SK-N-SH (cell line): Measurements from ENCODE around the gene ARHGAP5. TPM values are rescaled to one million over a fixed set of nuclear protein-coding genes. Genes with fewer than 3 reads are reported as not detected.

Experiments
- CTCF ChIA-PET: fragments of 300-600, 350-600 bp; formaldehyde crosslinking; extraction: SDS; loops from one replicate; lab custom pipeline; 2021; lab: Yijun Ruan, JAX
- POLR2A ChIA-PET: fragments of 350-600 bp; sonication (Branson Sonifier 250); formaldehyde crosslinking; extraction: SDS; loops from one replicate; lab custom pipeline; 2020; ENCODE audit warnings: antibody characterized with exemption, inconsistent platforms; lab: Yijun Ruan, JAX
- DNase-seq: peaks from one replicate; pipeline ENCODE4 v3.0.0; 2012
- H2AFZ ChIP-seq: fragments of 200-600 bp; sonication (generic); 2 replicates; pipeline ENCODE4 v1.8.1; 2016; ENCODE audit warnings: antibody characterized with exemption, mild to moderate bottlenecking, low read depth
- H3F3A ChIP-seq: fragments of 200-600 bp; sonication (generic); replicated peaks from 2 replicates; pipeline ENCODE3; 2016; ENCODE audit warnings: antibody characterized with exemption, mild to moderate bottlenecking; ENCODE audit not compliant: insufficient read depth
- H3K27ac ChIP-seq, 2 experiments: fragments of 200-500 bp in 1 of 2; fragments of 200-600 bp in 1 of 2; sonication (Bioruptor generic) in 1 of 2; sonication (generic), shearing (Covaris generic) in 1 of 2; 2 replicates each; pipeline versions ENCODE4 v1.5.1 to v1.6.1; 2014 to 2016; ENCODE audit warnings: low read depth in 2 of 2, inconsistent platforms in 1 of 2, low read length in 1 of 2, mild to moderate bottlenecking in 1 of 2, mixed read lengths in 1 of 2
- H3K27me3 ChIP-seq: fragments of 200-600 bp; sonication (generic), shearing (Covaris generic); 2 replicates; pipeline ENCODE4 v1.6.1; 2016; ENCODE audit warnings: mixed run types; ENCODE audit not compliant: insufficient read depth
- H3K36me3 ChIP-seq, 2 experiments: fragments of 200-500 bp in 1 of 2; fragments of 200-600 bp in 1 of 2; sonication (Bioruptor generic) in 1 of 2; sonication (generic) in 1 of 2; replicated peaks in 1 of 2; 2 replicates each; pipeline versions ENCODE3 to v1.5.1; 2014 to 2016; ENCODE audit warnings: low read length in 1 of 2, mild to moderate bottlenecking in 1 of 2; ENCODE audit not compliant: insufficient read depth in 2 of 2, control insufficient read depth in 1 of 2
- H3K4me1 ChIP-seq, 2 experiments: fragments of 200-500 bp in 1 of 2; fragments of 200-600 bp in 1 of 2; sonication (Bioruptor generic) in 1 of 2; sonication (generic), shearing (Covaris generic) in 1 of 2; 2 replicates each; pipeline versions ENCODE4 v1.5.1 to v1.6.1; 2014 to 2016; ENCODE audit warnings: low read depth in 1 of 2, low read length in 1 of 2, mixed run types in 1 of 2; ENCODE audit not compliant: insufficient read depth in 2 of 2, control insufficient read depth in 1 of 2
- H3K4me2 ChIP-seq: fragments of 200-600 bp; sonication (generic), shearing (Covaris generic); 2 replicates; pipeline ENCODE4 v1.6.1; 2017; ENCODE audit warnings: mixed run types
- H3K4me3 ChIP-seq, 2 experiments: fragments of 200-500 bp in 1 of 2; fragments of 200-600 bp in 1 of 2; sonication (Bioruptor generic) in 1 of 2; sonication (generic), shearing (Covaris generic) in 1 of 2; 2 replicates each; pipeline versions ENCODE4 v1.5.1 to v1.8.1; 2014 to 2016; ENCODE audit warnings: low read depth in 2 of 2, inconsistent platforms in 1 of 2, low read length in 1 of 2, mild to moderate bottlenecking in 1 of 2, mixed read lengths in 1 of 2, moderate library complexity in 1 of 2
- H3K79me2 ChIP-seq: fragments of 200-600 bp; sonication (generic); 2 replicates; pipeline ENCODE4 v1.8.1; 2017; ENCODE audit warnings: mild to moderate bottlenecking; ENCODE audit not compliant: insufficient read depth
- H3K9ac ChIP-seq: fragments of 200-600 bp; sonication (generic); 2 replicates; pipeline ENCODE4 v1.6.1; 2017; ENCODE audit warnings: mixed run types
- H3K9me2 ChIP-seq: fragments of 200-600 bp; sonication (generic); 2 replicates; pipeline ENCODE4 v1.6.1; 2017; ENCODE audit warnings: mixed run types
- H3K9me3 ChIP-seq: fragments of 200-600 bp; sonication (generic); 2 replicates; pipeline ENCODE4 v1.6.1; 2017; ENCODE audit warnings: mixed run types, mild to moderate bottlenecking, moderate library complexity
- H4K20me1 ChIP-seq: fragments of 200-600 bp; sonication (generic); 2 replicates; pipeline ENCODE4 v1.6.1; 2017; ENCODE audit warnings: mild to moderate bottlenecking, mixed run types; ENCODE audit not compliant: insufficient read depth
- CHD2 ChIP-seq: fragments of 150-350 bp; IDR thresholded peaks from 2 replicates; pipeline ENCODE4 v1.6.1; 2018; ENCODE audit warnings: low read length; ENCODE audit not compliant: partially characterized antibody
- CTCF ChIP-seq: fragments of 200-600 bp; sonication (generic); IDR thresholded peaks from 2 replicates; pipeline ENCODE4 v1.6.1; 2017; ENCODE audit warnings: antibody characterized with exemption, mild to moderate bottlenecking, moderate library complexity
- EZH2phosphoT487 ChIP-seq: fragments of 200-600 bp; sonication (generic); IDR thresholded peaks from 2 replicates; pipeline ENCODE4 v1.6.1; 2017; ENCODE audit warnings: low read depth, mixed run types, mild to moderate bottlenecking, antibody characterized with exemption, moderate library complexity, borderline replicate concordance
- FOXJ3 ChIP-seq: sonication (generic); formaldehyde crosslinking; IDR thresholded peaks from 2 replicates; pipeline ENCODE4 v1.5.1; 2020; ENCODE audit warnings: mild to moderate bottlenecking, missing genetic modification reagents
- FOXM1 ChIP-seq: IDR thresholded peaks from 2 replicates; pipeline ENCODE4 v1.4.0; 2012; ENCODE audit warnings: low read depth, mild to moderate bottlenecking
- GATA2 ChIP-seq: sonication (generic); formaldehyde crosslinking; IDR thresholded peaks from 2 replicates; pipeline ENCODE4 v1.5.0; 2020; ENCODE audit warnings: mild to moderate bottlenecking, missing genetic modification reagents
- IRF3 ChIP-seq: fragments of 150-350 bp; IDR thresholded peaks from 2 replicates; pipeline ENCODE4 v1.6.1; 2016; ENCODE audit warnings: mild to moderate bottlenecking, low read depth, low read length
- MAX ChIP-seq: IDR thresholded peaks from 2 replicates; pipeline ENCODE4 v1.4.0; 2012; ENCODE audit warnings: low read depth
- MEF2A ChIP-seq: IDR thresholded peaks from 2 replicates; pipeline ENCODE4 v1.4.0; 2012; ENCODE audit warnings: low read depth, borderline replicate concordance
- PBX3 ChIP-seq: IDR thresholded peaks from 2 replicates; pipeline ENCODE4; 2012
- POLR2AphosphoS5 ChIP-seq: IDR thresholded peaks from 2 replicates; pipeline ENCODE4 v1.6.1; 2012; ENCODE audit warnings: low read depth, low read length
- RCOR1 ChIP-seq: fragments of 150-350 bp; IDR thresholded peaks from 2 replicates; pipeline ENCODE4 v1.6.1; 2017; ENCODE audit warnings: antibody characterized with exemption, low read length
- REST ChIP-seq: IDR thresholded peaks from 2 replicates; pipeline ENCODE4 v1.6.1; 2012; ENCODE audit warnings: mild to moderate bottlenecking, low read depth, low read length, moderate library complexity
- RFX5 ChIP-seq: IDR thresholded peaks from 2 replicates; pipeline ENCODE4 v1.6.1; 2012; ENCODE audit warnings: mild to moderate bottlenecking, improper control_type of control experiment, low read length
- SIN3A ChIP-seq: IDR thresholded peaks from 2 replicates; pipeline ENCODE4 v1.6.1; 2012; ENCODE audit warnings: low read depth, mild to moderate bottlenecking, low read length, moderate library complexity, borderline replicate concordance
- TAF1 ChIP-seq: IDR thresholded peaks from 2 replicates; pipeline ENCODE4 v1.6.1; 2012; ENCODE audit warnings: low read depth, mild to moderate bottlenecking, low read length, moderate library complexity, borderline replicate concordance
- TEAD4 ChIP-seq: IDR thresholded peaks from 2 replicates; pipeline ENCODE4 v1.4.0; 2012; ENCODE audit warnings: mild to moderate bottlenecking, borderline replicate concordance; ENCODE audit not compliant: insufficient read depth
- USF2 ChIP-seq: fragments of 150-350 bp; IDR thresholded peaks from 2 replicates; pipeline ENCODE4 v1.6.1; 2017; ENCODE audit warnings: antibody characterized with exemption, low read length, low read depth, borderline replicate concordance
- ZBTB33 ChIP-seq: IDR thresholded peaks from 2 replicates; pipeline ENCODE4 v1.4.0; 2012; ENCODE audit warnings: low read depth, borderline replicate concordance
- WGBS: methylation state at CpG from one replicate; pipeline ENCODE4 v1.1.6; 2017; ENCODE audit warnings: low lambda C conversion rate; 5-methylcytosine and 5-hydroxymethylcytosine counted together
- polyA plus RNA-seq, 3 experiments: library from polyadenylated mRNA; depleted of rRNA; stranded (reverse); fragments of >200 nt; gene quantifications; 2 replicates each; pipeline ENCODE4 v1.2.3, GENCODE V29; 2012

ARHGAP5 gene
- polyA plus RNA-seq, 1 of the 3 experiments (the other 2 are of a cell fraction) = 7.2 TPM

GRCh38 chr14:32137892-32138291 lies 60.8 kb downstream of the ARHGAP5 start:
- no peak overlapping the region for H3K4me3 ChIP-seq
- H2AFZ ChIP-seq = no peak overlapping the region
- no peak for TF ChIP-seq RFX5
- no peak for TF ChIP-seq MAX
- no peak for TF ChIP-seq TAF1
- TF ChIP-seq CTCF = no peak
- no peak for TF ChIP-seq REST
- no peak for TF ChIP-seq USF2
- no peak for TF ChIP-seq FOXJ3 (CRISPR knock-in tag)
- TF ChIP-seq IRF3 = no peak
- no peak for TF ChIP-seq CHD2
- TF ChIP-seq PBX3 = no peak
- TF ChIP-seq GATA2 (CRISPR knock-in tag) = no peak
- no peak for TF ChIP-seq TEAD4
- TF ChIP-seq SIN3A = no peak
- no peak for TF ChIP-seq FOXM1
- no peak for TF ChIP-seq ZBTB33
- TF ChIP-seq EZH2phosphoT487 = no peak
- TF ChIP-seq MEF2A = no peak
- no peak for TF ChIP-seq POLR2AphosphoS5
- no peak for TF ChIP-seq RCOR1
- peaks cover 97% of the 10 kb centered on the region for H3K79me2 ChIP-seq
- ChIA-PET POLR2A (no interaction called here), CTCF (interaction anchor here (0.7 kb wide), 1 partner anchor 12 kb away, joined by 4 read pairs; no protein-coding TSS in a partner anchor)
- H3K4me1 ChIP-seq = peaks cover 0 to 13% of the 10 kb centered on the region in 2 experiments; a peak in 1 of 4 replicates
- WGBS = 92% methylated on average over 1 of the region's 1 CpG
- H3K27me3 ChIP-seq = no peaks in the 10 kb centered on the region
- peaks cover 4% of the 10 kb centered on the region; the same call in 1 of the 2 replicates for H3K9me3 ChIP-seq
- H3F3A ChIP-seq = peaks cover 27% of the 10 kb centered on the region
- no peak overlapping the region for H3K9ac ChIP-seq
- peaks cover 38% of the 10 kb centered on the region for H4K20me1 ChIP-seq
- no peak for DNase-seq
- H3K36me3 ChIP-seq = peaks cover 13 to 86% of the 10 kb centered on the region in 2 experiments
- H3K27ac ChIP-seq = no peak overlapping the region
- H3K9me2 ChIP-seq = no peaks in the 10 kb centered on the region
- H3K4me2 ChIP-seq = no peak overlapping the region
